Endothelial cell of umbilical vein (primary cell): ENCODE results near the gene MCC. TPM values are rescaled to one million over a fixed set of nuclear protein-coding genes. Genes with fewer than 3 reads are reported as not detected.

ENCODE experiments used
- BruUV-seq: library from RNA; stranded (reverse); fragments of 400-500 nt; replicated peaks from 2 replicates; lab custom pipeline; 2021; lab: Mats Ljungman, UMichigan
- CTCF ChIA-PET: fragments of 300-600, 350-600 bp; sonication (Branson Sonifier 250); formaldehyde crosslinking; loops from one replicate; lab custom pipeline; 2021; ENCODE audit warnings: antibody characterized with exemption, inconsistent platforms; lab: Charles Lee
- POLR2A ChIA-PET: fragments of 300-600, 350-600 bp; sonication (Branson Sonifier 250); formaldehyde crosslinking; loops from one replicate; lab custom pipeline; 2021; ENCODE audit warnings: antibody characterized with exemption, inconsistent platforms; lab: Charles Lee
- DNase-seq: peaks from one replicate; pipeline ENCODE4 v3.0.0-alpha.2; 2011; ENCODE audit warnings: low read depth, low spot score
- FAIRE-seq: peaks from 2 replicates; lab custom pipeline; 2011; peaks lifted over from hg19 to GRCh38; lab: Jason Lieb, UNC
- H2AFZ ChIP-seq: 2 replicates; pipeline ENCODE4 v1.6.0; 2012; ENCODE audit warnings: low read depth, low read length, control low read depth, inconsistent platforms
- H3K27ac ChIP-seq: 2 replicates; pipeline ENCODE4 v1.5.1; 2011; ENCODE audit warnings: low read depth, mild to moderate bottlenecking, control low read depth, low read length, moderate library complexity; ENCODE audit not compliant: insufficient read depth
- H3K27me3 ChIP-seq, 2 experiments: 2 replicates each; pipeline versions ENCODE4 v1.6.0 to v1.6.1; 2011; ENCODE audit warnings: low read length in 2 of 2, mixed read lengths in 1 of 2; ENCODE audit not compliant: control insufficient read depth in 2 of 2, insufficient read depth in 2 of 2
- H3K36me3 ChIP-seq, 2 experiments: 2 replicates in 1 of 2; 3 replicates in 1 of 2; pipeline ENCODE4 v1.5.1; 2011; ENCODE audit warnings: low read length in 2 of 2, mild to moderate bottlenecking in 1 of 2, moderate library complexity in 1 of 2; ENCODE audit not compliant: control insufficient read depth in 2 of 2, insufficient read depth in 2 of 2; ENCODE audit errors: extremely low read depth in 1 of 2
- H3K4me1 ChIP-seq: 3 replicates; pipeline ENCODE4 v1.5.1; 2011; ENCODE audit warnings: mild to moderate bottlenecking, low read length; ENCODE audit not compliant: control insufficient read depth, insufficient read depth; ENCODE audit errors: extremely low read depth
- H3K4me2 ChIP-seq: 2 replicates; pipeline ENCODE4 v1.6.1; 2011; ENCODE audit warnings: low read length, control low read depth, mixed read lengths; ENCODE audit not compliant: insufficient read depth
- H3K4me3 ChIP-seq, 3 experiments: fragments of 200-600 bp in 1 of 3; sonication (generic), shearing (Covaris generic) in 1 of 3; replicated peaks in 1 of 3; 2 replicates each; pipeline ENCODE4 v1.5.1; 2011 to 2016; ENCODE audit warnings: control low read depth in 3 of 3, low read length in 3 of 3, mild to moderate bottlenecking in 2 of 3, inconsistent platforms in 1 of 3, low read depth in 1 of 3, moderate library complexity in 1 of 3; ENCODE audit not compliant: insufficient read depth in 1 of 3
- H3K79me2 ChIP-seq: 2 replicates; pipeline ENCODE4 v1.6.0; 2012; ENCODE audit warnings: low read length, inconsistent platforms; ENCODE audit not compliant: control insufficient read depth, insufficient read depth
- H3K9ac ChIP-seq: replicated peaks from 2 replicates; pipeline ENCODE3; 2011; ENCODE audit warnings: low read length, control low read depth; ENCODE audit not compliant: insufficient read depth; ENCODE audit errors: extremely low read depth
- H3K9me1 ChIP-seq: replicated peaks from 3 replicates; pipeline ENCODE4 v1.6.0; 2011; ENCODE audit warnings: mild to moderate bottlenecking, low read length; ENCODE audit not compliant: control insufficient read depth, insufficient read depth; ENCODE audit errors: extremely low read depth
- H3K9me3 ChIP-seq: replicated peaks from 2 replicates; pipeline ENCODE4 v1.5.1; 2012; ENCODE audit warnings: low read length, inconsistent platforms; ENCODE audit not compliant: control insufficient read depth, insufficient read depth
- H4K20me1 ChIP-seq: replicated peaks from 2 replicates; pipeline ENCODE3; 2011; ENCODE audit warnings: mild to moderate bottlenecking, low read length; ENCODE audit not compliant: control insufficient read depth, insufficient read depth; ENCODE audit errors: extremely low read depth
- CTCF ChIP-seq, 2 donors: IDR thresholded peaks; 1 replicate in 1 of 2; 2 replicates in 1 of 2; pipeline ENCODE4 v1.5.1; 2011; ENCODE audit warnings: low read length in 2 of 2, mild to moderate bottlenecking in 2 of 2, moderate library complexity in 2 of 2, control low read depth in 1 of 2, inconsistent platforms in 1 of 2, low read depth in 1 of 2; ENCODE audit not compliant: insufficient read depth in 1 of 2; ENCODE audit errors: extremely low read depth in 1 of 2
- EZH2 ChIP-seq: IDR thresholded peaks from 2 replicates; pipeline ENCODE4 v1.6.1; 2012; ENCODE audit warnings: borderline replicate concordance, low read depth, mild to moderate bottlenecking, moderate library complexity, low read length, inconsistent platforms; ENCODE audit not compliant: severe bottlenecking
- FOS ChIP-seq: IDR thresholded peaks from 2 replicates; pipeline ENCODE4 v1.6.1; 2011; ENCODE audit warnings: mild to moderate bottlenecking, low read length, moderate library complexity, borderline replicate concordance; ENCODE audit not compliant: insufficient read depth
- GATA2 ChIP-seq: IDR thresholded peaks from 2 replicates; pipeline ENCODE4 v1.7.0; 2011; ENCODE audit warnings: low read depth, mild to moderate bottlenecking, moderate library complexity, mixed read lengths, low read length; ENCODE audit not compliant: insufficient read length, insufficient read depth
- JUN ChIP-seq: IDR thresholded peaks from 2 replicates; pipeline ENCODE4 v1.6.1; 2011; ENCODE audit warnings: borderline replicate concordance, low read depth; ENCODE audit not compliant: insufficient read length, insufficient read depth
- MYC ChIP-seq: IDR thresholded peaks from one replicate; pipeline ENCODE4 v1.6.1; 2011; ENCODE audit warnings: mild to moderate bottlenecking, low read depth, low read length
- POLR2A ChIP-seq: IDR thresholded peaks from 2 replicates; pipeline ENCODE4 v1.6.1; 2012; ENCODE audit warnings: low read depth, mild to moderate bottlenecking, control low read depth, low read length
- POLR2AphosphoS5 ChIP-seq: IDR thresholded peaks from 2 replicates; pipeline ENCODE4 v1.6.1; 2012; ENCODE audit warnings: low read depth, mild to moderate bottlenecking, control low read depth, low read length, moderate library complexity; ENCODE audit not compliant: insufficient read depth
- dilution Hi-C: fragments of 300-500 bp; cut with MboI; formaldehyde crosslinking; loops from one replicate; pipeline ENCODE4 v1.15.0; 2019; ENCODE audit warnings: low sequenced_read_pairs; ENCODE audit not compliant: extremely low pct_ligation_motif_present
- intact Hi-C: fragments of 100-400 bp; cut with micrococcal nuclease; formaldehyde crosslinking; loops from one replicate; pipeline ENCODE4 v1.10.0; 2022
- polyA plus RNA-seq, 4 experiments: library from polyadenylated mRNA; depleted of rRNA in 3 of 4; stranded (reverse) in 3 of 4; unstranded in 1 of 4; fragments of >200 nt; gene quantifications; 2 replicates each; pipeline versions ENCODE4 v1.2.1 to v1.2.3, GENCODE V29; 2011 to 2012; ENCODE audit warnings: missing spikeins in 1 of 4
- total RNA-seq: library from RNA; stranded (reverse); gene quantifications from 2 replicates; pipeline ENCODE4 v1.2.3, GENCODE V29; 2021
- TF ChIP-seq, protein P1 (sequence below): IDR thresholded peaks from 2 replicates; pipeline ENCODE4 v1.6.1; 2011; ENCODE audit not compliant: insufficient read depth, insufficient read length

MCC gene
- total and polyA plus RNA-seq, 2 donors (not counting 3 experiments of a cell fraction or from before 2014, with no cell fraction given) = 6.9 to 27.5 TPM

- FAIRE-seq (no peak), DNase-seq (peak; percentile 21)
- H3K79me2 ChIP-seq = no peaks in the 10 kb centered on the region
- H3K27ac ChIP-seq = no peak overlapping the region
- no peaks in the 10 kb centered on the region for H4K20me1 ChIP-seq
- no peaks in the 10 kb centered on the region for H3K27me3 ChIP-seq
- POLR2A ChIA-PET = no interaction called here
- peaks cover 26% of the 10 kb centered on the region for H3K4me1 ChIP-seq
- CTCF ChIA-PET = interaction anchor here (2.0 to 3.2 kb wide), 4 partner anchors 41 to 228 kb away, joined by 10 to 77 read pairs (median 22); partner anchors contain the start of gene MCC
- no peaks in the 10 kb centered on the region for H3K9me3 ChIP-seq
- no peak for TF ChIP-seq CTCF (IDR thresholded peaks at IDR 0.05; ENCODE audit: extremely low read depth in 1 of 2, insufficient read depth in 1 of 2, low read depth in 1 of 2, low read length in 2 of 2)
- TF ChIP-seq, protein P1, sequence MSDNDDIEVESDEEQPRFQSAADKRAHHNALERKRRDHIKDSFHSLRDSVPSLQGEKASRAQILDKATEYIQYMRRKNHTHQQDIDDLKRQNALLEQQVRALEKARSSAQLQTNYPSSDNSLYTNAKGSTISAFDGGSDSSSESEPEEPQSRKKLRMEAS = no peak
- no peak for TF ChIP-seq EZH2
- no peak for TF ChIP-seq POLR2AphosphoS5
- no peak for TF ChIP-seq FOS
- TF ChIP-seq JUN = no peak
- TF ChIP-seq GATA2 = no peak
- no peak for TF ChIP-seq POLR2A
- TF ChIP-seq MYC = no peak
- H3K4me2 ChIP-seq = peak overlapping the region; percentile 38
- no peaks in the 10 kb centered on the region for H3K36me3 ChIP-seq
- H2AFZ ChIP-seq = no peak overlapping the region
- BruUV-seq = no TSS peak
- H3K9ac ChIP-seq = no peak overlapping the region
- intact Hi-C loops (loop anchor here (5.0 kb wide), 1 partner anchor 119 kb away; no protein-coding TSS in a partner anchor), dilution Hi-C loops (no loop called here)
- H3K4me3 ChIP-seq = no peak overlapping the region
- H3K9me1 ChIP-seq = no peaks in the 10 kb centered on the region
Measured at GRCh38 chr5:113378081-113378480, 110.2 kb downstream of the MCC start.
